ENCODE results near the gene KMT2A.

KMT2A gene

GRCh38 chr11:118488480-118489109, 52.3 kb downstream of the KMT2A start:
- peak; percentile 79 to 84 for DNase-seq

GRCh38 chr11:118491041-118491440, 54.7 kb downstream of the KMT2A start:
- no peak for DNase-seq

GRCh38 chr11:118497831-118498230, 61.5 kb downstream of the KMT2A start:
- no peak for DNase-seq

- DNase-seq: no peak
Measured at GRCh38 chr11:118503216-118503615, 66.9 kb downstream of the KMT2A start.

GRCh38 chr11:118511601-118512000, 75.3 kb downstream of the KMT2A start:
- no peak for DNase-seq

GRCh38 chr11:118514103-118514502, 77.8 kb downstream of the KMT2A start:
- no peak for DNase-seq

- DNase-seq: no peak
Measured at GRCh38 chr11:118519549-118519948, 83.3 kb downstream of the KMT2A start.

- no peak for DNase-seq
Measured at GRCh38 chr11:118521892-118522311, 85.6 kb downstream of the KMT2A start.

GRCh38 chr11:118522571-118523072, 86.3 kb downstream of the KMT2A start:
- no peak for DNase-seq

- no peak for DNase-seq
Measured at GRCh38 chr11:118524356-118524755, 88.1 kb downstream of the KMT2A start.

GRCh38 chr11:118524757-118525470, 88.6 kb downstream of the KMT2A start:
- no peak for DNase-seq

- no peak for DNase-seq
Measured at GRCh38 chr11:118526688-118527087, 90.4 kb downstream of the KMT2A start.

- no peak for DNase-seq
Measured at GRCh38 chr11:118527109-118527508, 90.8 kb downstream of the KMT2A start, which contains the start of gene TTC36. TTC36 (plus strand) TSS chr11:118527474; CDS start chr11:118527495, 21 bp downstream.

- DNase-seq: no peak
Measured at GRCh38 chr11:118528511-118528910, 92.2 kb downstream of the KMT2A start.

- no peak for DNase-seq
Measured at GRCh38 chr11:118529584-118530175, 93.4 kb downstream of the KMT2A start.

- DNase-seq: no peak
Measured at GRCh38 chr11:118530180-118530682, 93.9 kb downstream of the KMT2A start.

- peak; percentile 80 to 82 for DNase-seq
Measured at GRCh38 chr11:118530683-118531596, 94.6 kb downstream of the KMT2A start, which contains the start of gene TMEM25. TMEM25 (plus strand) TSS chr11:118531192; CDS start chr11:118531802, 610 bp downstream.

- DNase-seq: no peak
Measured at GRCh38 chr11:118531597-118532084, 95.3 kb downstream of the KMT2A start.

- no peak for DNase-seq
Measured at GRCh38 chr11:118532091-118532490, 95.8 kb downstream of the KMT2A start.

- no peak for DNase-seq
Measured at GRCh38 chr11:118532852-118533768, 96.8 kb downstream of the KMT2A start.

Data from activated CD4-positive, alpha-beta T cell treated with anti-CD3 and anti-CD28 coated beads, Interleukin-2, amount 50 U/mL, for 48 hours (primary cell).